ENCODE results near the gene MAGI3.
"Not testable (repeated sequence)": the region's sequence is repeated elsewhere in the genome, so short reads cannot be mapped to it uniquely, and the experiment has no call there.

MAGI3 gene

GRCh38 chr1:113401067-113401466 is 10.8 kb downstream of the MAGI3 start:
- DNase-seq = no peak

GRCh38 chr1:113401728-113402127 is 11.4 kb downstream of the MAGI3 start:
- DNase-seq = no peak

- no peak for DNase-seq
These were observed 12.8 kb downstream of the MAGI3 start for GRCh38 chr1:113403065-113403464.

GRCh38 chr1:113405573-113405972 is 15.3 kb downstream of the MAGI3 start:
- DNase-seq = no peak

- DNase-seq = not testable (repeated sequence)
These were observed 15.8 kb downstream of the MAGI3 start for GRCh38 chr1:113406149-113406548.

GRCh38 chr1:113409363-113409762 is 19.0 kb downstream of the MAGI3 start:
- no peak for DNase-seq

GRCh38 chr1:113412020-113412419 is 21.7 kb downstream of the MAGI3 start:
- DNase-seq = not testable (repeated sequence)

- no peak for DNase-seq
These were observed 25.2 kb downstream of the MAGI3 start for GRCh38 chr1:113415310-113416070.

GRCh38 chr1:113416071-113416470 is 25.8 kb downstream of the MAGI3 start:
- DNase-seq = not testable (repeated sequence)

GRCh38 chr1:113416496-113416895 is 26.2 kb downstream of the MAGI3 start:
- DNase-seq = no peak

- no peak for DNase-seq
These were observed 32.2 kb downstream of the MAGI3 start for GRCh38 chr1:113422315-113423068.

GRCh38 chr1:113423826-113424225 is 33.5 kb downstream of the MAGI3 start:
- DNase-seq = no peak

- no peak for DNase-seq
These were observed 39.3 kb downstream of the MAGI3 start for GRCh38 chr1:113429461-113430153.

- no peak for DNase-seq
These were observed 42.9 kb downstream of the MAGI3 start for GRCh38 chr1:113433184-113433583.

- DNase-seq = no peak
These were observed 44.0 kb downstream of the MAGI3 start for GRCh38 chr1:113434081-113434873.

GRCh38 chr1:113434874-113435175 is 44.5 kb downstream of the MAGI3 start:
- DNase-seq = no peak

GRCh38 chr1:113437554-113438341 is 47.4 kb downstream of the MAGI3 start:
- no peak for DNase-seq

GRCh38 chr1:113438505-113439276 is 48.4 kb downstream of the MAGI3 start:
- DNase-seq = no peak

- no peak for DNase-seq
These were observed 49.0 kb downstream of the MAGI3 start for GRCh38 chr1:113439277-113439670.

- no peak for DNase-seq
These were observed 51.8 kb downstream of the MAGI3 start for GRCh38 chr1:113442131-113442530.

GRCh38 chr1:113444857-113445256 is 54.5 kb downstream of the MAGI3 start:
- no peak for DNase-seq
